Adrenal gland (tissue), 12 donors: ENCODE measurements around the gene SPIB. TPM values are rescaled to one million over a fixed set of nuclear protein-coding genes. Genes with fewer than 3 reads are reported as not detected.

Experiments used
- DNase-seq, 7 donors: peaks; one replicate each; pipeline ENCODE4 v3.0.0-alpha.2; 2019 to 2020
- H3K27ac ChIP-seq, 5 donors: fragments of 200-600 bp; sonication (generic) in 4 of 5; 1 replicate in 3 of 5; 2 replicates in 2 of 5; pipeline versions ENCODE4 v1.5.1 to v1.8.0; 2016 to 2020; ENCODE audit warnings: mild to moderate bottlenecking in 1 of 5
- H3K27me3 ChIP-seq: fragments of 200-600 bp; 2 replicates; pipeline ENCODE4 v1.8.0; 2021
- H3K36me3 ChIP-seq, 2 donors: fragments of 200-600 bp; replicated peaks in 1 of 2; 1 replicate in 1 of 2; 2 replicates in 1 of 2; pipeline versions ENCODE4 v1.5.1 to v1.8.0; 2018 to 2022
- H3K4me1 ChIP-seq, 2 donors: fragments of 200-600 bp; replicated peaks in 1 of 2; 1 replicate in 1 of 2; 2 replicates in 1 of 2; pipeline versions ENCODE4 v1.5.1 to v1.8.0; 2018 to 2021
- H3K4me3 ChIP-seq, 4 donors: fragments of 200-600 bp; sonication (generic) in 3 of 4; one replicate each; pipeline ENCODE4 v1.5.1; 2016 to 2018
- H3K9me3 ChIP-seq, 3 donors: fragments of 200-600 bp; sonication (generic) in 1 of 3; replicated peaks in 1 of 3; 1 replicate in 2 of 3; 2 replicates in 1 of 3; pipeline versions ENCODE4 v1.5.1 to v1.8.0; 2016 to 2021
- CTCF ChIP-seq, 6 experiments: fragments of 450-650 bp in 4 of 6; fragments of 200-600 bp in 2 of 6; sonication (generic) in 1 of 6; IDR thresholded peaks; 1 replicate in 5 of 6; 2 replicates in 1 of 6; pipeline versions ENCODE4 v1.5.1 to v1.8.0; 2016 to 2021; ENCODE audit warnings: antibody characterized with exemption in 6 of 6, mild to moderate bottlenecking in 2 of 6, moderate library complexity in 1 of 6
- POLR2A ChIP-seq, 2 donors: fragments of 450-650 bp; IDR thresholded peaks; one replicate each; pipeline ENCODE4 v1.6.1; 2017; ENCODE audit warnings: antibody characterized with exemption in 2 of 2, mild to moderate bottlenecking in 2 of 2, moderate library complexity in 1 of 2
- WGBS, 4 donors: extraction: QIAGEN DNeasy Blood & Tissue Kit in 2 of 4; methylation state at CpG; one replicate each; pipeline versions ENCODE4 v1.1.5 to v1.1.7; 2013 to 2017; 5-methylcytosine and 5-hydroxymethylcytosine counted together
- intact Hi-C, 2 donors: fragments of 100-400 bp; cut with DNase I; formaldehyde crosslinking; loops; one replicate each; pipeline versions ENCODE4 v1.14.1 to v1.15.0; 2022 to 2023
- polyA plus RNA-seq, 3 donors: library from polyadenylated mRNA; stranded (reverse); fragments of 200-250 nt in 2 of 3; fragments of 350-450 nt in 1 of 3; fragmentation: Illumina TruSeq in 1 of 3; extraction: RNeasy Lipid Tissue Mini Kit (QIAGEN cat#74804) in 1 of 3; gene quantifications; one replicate each; pipeline ENCODE4 v1.2.3, GENCODE V29; 2013 to 2014
- total RNA-seq, 9 donors: library from RNA; depleted of rRNA in 4 of 9; stranded (reverse); fragments of >200 nt in 4 of 9; fragments of 120-200 nt in 1 of 9; fragmentation: NEBNext Ultra II Directional in 1 of 9; extraction: Animal tissue kit (Norgen Biotek cat#: 25700) in 1 of 9; gene quantifications; one replicate each; pipeline versions ENCODE4 v1.1.0 to v1.2.4, GENCODE V29; 2013 to 2023
- donor health status: healthy with polysubstance abuse.
- donor health status: Bipolar disorder and iron deficiency.
- donor health status: DM: yes; HTN: yes; CAD: no.
- donor health status: DM: no; HTN: no; CAD: no.
- donor health status: DM: no; HTN: no; CAD: no.
- donor health status: DM: yes; HTN: yes; CAD: no.

SPIB gene
- total and polyA plus RNA-seq, 12 donors = 0.03 to 0.29 (median 0.12) TPM; not detected in 8

DNA sequence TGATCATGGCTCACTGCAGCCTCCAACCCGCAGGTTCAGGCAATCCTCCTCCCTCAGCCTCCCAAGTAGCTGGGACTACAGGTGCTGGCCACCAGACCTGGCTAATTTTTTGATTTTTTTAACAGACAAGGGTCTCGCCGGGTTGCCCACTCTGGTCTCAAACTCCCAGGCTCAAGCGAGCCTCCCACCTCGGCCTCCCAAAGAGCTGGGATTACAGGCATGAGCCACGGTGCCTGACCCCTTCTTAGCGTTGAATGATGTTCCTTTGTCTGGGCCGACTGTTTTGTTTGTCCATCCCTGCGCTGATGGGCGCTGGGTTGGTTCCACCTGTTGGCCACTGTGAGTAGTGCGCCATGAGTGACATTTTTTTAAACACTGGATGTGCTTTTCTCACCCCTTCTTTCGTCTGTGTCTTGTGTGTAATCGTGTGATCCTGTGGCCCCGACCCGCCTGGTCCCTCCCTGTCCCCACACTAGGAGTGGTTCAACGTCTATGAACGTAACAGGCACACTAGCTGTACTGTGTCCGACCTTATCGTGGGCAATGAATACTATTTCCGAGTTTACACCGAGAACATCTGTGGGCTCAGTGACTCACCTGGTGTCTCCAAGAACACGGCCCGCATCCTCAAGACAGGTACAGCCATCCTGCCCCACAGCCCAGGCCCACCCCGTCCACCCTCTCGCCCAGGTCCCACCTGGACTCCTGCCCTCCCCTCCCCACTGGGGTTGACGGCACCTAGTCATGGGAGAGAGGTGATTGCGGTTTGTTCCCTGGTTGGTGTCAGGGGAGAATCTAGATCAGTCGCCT lies 42.5 kb downstream of the SPIB start:
- 27 to 34% (median 30%) methylated on average over 20 to 28 of the region's 28 CpGs for WGBS, 4 donors
- intact Hi-C loops = loop anchor here (5.0 kb wide), 1 partner anchor 94 kb away; the partner anchor contains the start of gene NAPSA (in 2 of the 2)
- no peak overlapping the region for H3K27ac ChIP-seq
- H3K9me3 ChIP-seq = no peaks in the 10 kb centered on the region
- H3K36me3 ChIP-seq = no peaks in the 10 kb centered on the region
- TF ChIP-seq CTCF (IDR thresholded peaks at IDR 0.05) = peak; percentile 74 to 86 (median 82)
- no peak for TF ChIP-seq POLR2A (IDR thresholded peaks at IDR 0.05)
- DNase-seq = peak; percentile 43 to 82 (median 60)
- no peak overlapping the region for H3K4me3 ChIP-seq
- H3K4me1 ChIP-seq = no peaks in the 10 kb centered on the region
- H3K27me3 ChIP-seq = peaks cover 10% of the 10 kb centered on the region

DNA sequence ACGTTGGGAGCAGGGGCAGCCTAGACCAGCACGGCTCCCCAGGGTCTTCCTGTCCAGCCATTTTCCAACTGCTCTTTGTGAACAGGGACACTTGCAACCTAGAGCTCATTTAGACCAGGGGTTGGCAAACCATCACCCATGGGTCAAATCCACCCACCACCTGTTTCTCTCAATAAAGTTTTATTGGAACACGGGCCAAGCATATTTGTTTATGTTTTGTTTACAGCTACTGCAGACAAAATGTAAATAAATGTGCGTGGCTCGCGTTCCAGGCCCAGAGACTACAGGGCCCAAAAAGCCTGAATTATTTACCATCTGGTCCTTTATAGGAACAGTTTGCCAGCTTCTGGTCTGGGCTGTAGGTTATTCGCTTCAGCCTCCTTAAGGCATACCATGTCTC lies 44.2 kb downstream of the SPIB start:
- H3K9me3 ChIP-seq = no peaks in the 10 kb centered on the region
- no peak for TF ChIP-seq POLR2A (IDR thresholded peaks at IDR 0.05)
- no peak for TF ChIP-seq CTCF (IDR thresholded peaks at IDR 0.05)
- no peaks in the 10 kb centered on the region for H3K36me3 ChIP-seq
- no peaks in the 10 kb centered on the region for H3K4me1 ChIP-seq
- no peak overlapping the region for H3K4me3 ChIP-seq
- DNase-seq = no peak
- H3K27me3 ChIP-seq = peaks cover 10% of the 10 kb centered on the region
- intact Hi-C loops = loop anchor here (5.0 kb wide), 1 partner anchor 96 kb away; the partner anchor contains the start of gene NAPSA (in 2 of the 2)
- no peak overlapping the region for H3K27ac ChIP-seq
- WGBS, 4 donors = 70 to 74% (median 72%) methylated on average over 7 of the region's 7 CpGs

DNA sequence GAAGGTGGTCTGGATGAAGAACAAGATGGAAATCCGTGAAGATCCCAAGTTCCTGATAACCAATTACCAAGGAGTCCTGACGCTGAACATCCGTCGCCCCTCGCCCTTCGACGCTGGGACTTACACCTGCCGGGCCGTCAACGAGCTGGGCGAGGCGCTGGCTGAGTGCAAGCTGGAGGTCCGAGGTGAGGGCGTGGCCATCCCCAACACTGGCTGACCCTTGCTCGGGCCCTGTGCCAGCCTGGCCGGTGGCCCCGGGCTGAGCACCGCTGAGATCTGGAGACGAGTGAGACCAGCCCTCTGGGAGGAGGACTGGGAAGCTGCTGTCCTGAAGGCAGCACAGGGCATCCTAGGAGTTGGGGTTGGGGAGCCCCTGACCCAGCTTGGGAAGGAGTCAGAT lies 45.6 kb downstream of the SPIB start:
- Histone ChIP-seq H3K27me3 (no peaks in the 10 kb centered on the region), H3K4me3 (no peak overlapping the region), H3K4me1 (no peaks in the 10 kb centered on the region), H3K36me3 (no peaks in the 10 kb centered on the region), H3K9me3 (no peaks in the 10 kb centered on the region), H3K27ac (no peak overlapping the region)
- 73 to 80% (median 78%) methylated on average over 1 to 19 of the region's 19 CpGs for WGBS, 4 donors
- TF ChIP-seq POLR2A (IDR thresholded peaks at IDR 0.05) (no peak), CTCF (IDR thresholded peaks at IDR 0.05) (no peak)
- intact Hi-C loops = loop anchor here (5.0 kb wide), 1 partner anchor 97 kb away; the partner anchor contains the start of gene NAPSA (in 2 of the 2)
- DNase-seq = no peak

DNA sequence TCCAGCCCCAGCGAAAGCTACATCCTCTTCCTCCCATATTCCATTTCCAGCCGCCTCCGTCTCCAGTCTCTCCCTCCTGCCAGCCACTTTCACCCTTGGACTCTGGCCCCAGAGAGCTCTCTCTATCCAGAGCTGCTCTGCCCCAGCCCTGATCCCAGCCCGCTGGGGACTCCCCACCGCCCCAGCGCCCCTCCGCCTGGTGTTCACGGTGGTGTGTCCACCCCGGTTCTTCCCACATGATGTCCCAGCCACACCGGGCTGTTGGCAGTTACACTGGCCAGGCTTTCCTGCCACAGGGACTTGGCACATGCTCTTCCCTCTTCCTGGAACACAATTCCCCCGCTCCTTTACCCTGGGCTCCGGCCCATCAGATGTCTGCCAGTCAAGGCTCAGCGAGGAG lies 46.3 kb downstream of the SPIB start:
- DNase-seq = no peak
- Histone ChIP-seq H3K9me3 (no peaks in the 10 kb centered on the region), H3K4me1 (no peaks in the 10 kb centered on the region), H3K36me3 (no peaks in the 10 kb centered on the region), H3K27ac (no peak overlapping the region), H3K27me3 (no peaks in the 10 kb centered on the region), H3K4me3 (no peak overlapping the region)
- TF ChIP-seq POLR2A (IDR thresholded peaks at IDR 0.05) (no peak), CTCF (IDR thresholded peaks at IDR 0.05) (no peak)
- intact Hi-C loops = loop anchor here (5.0 kb wide), 1 partner anchor 98 kb away; the partner anchor contains the start of gene NAPSA (in 2 of the 2)
- WGBS, 4 donors = 84 to 97% (median 87%) methylated on average over 10 to 13 of the region's 13 CpGs
